ENCODE data around the gene GNS.
"Not testable (repeated sequence)": the region's sequence is repeated elsewhere in the genome, so short reads cannot be mapped to it uniquely, and the experiment has no call there.

GNS gene

DNA sequence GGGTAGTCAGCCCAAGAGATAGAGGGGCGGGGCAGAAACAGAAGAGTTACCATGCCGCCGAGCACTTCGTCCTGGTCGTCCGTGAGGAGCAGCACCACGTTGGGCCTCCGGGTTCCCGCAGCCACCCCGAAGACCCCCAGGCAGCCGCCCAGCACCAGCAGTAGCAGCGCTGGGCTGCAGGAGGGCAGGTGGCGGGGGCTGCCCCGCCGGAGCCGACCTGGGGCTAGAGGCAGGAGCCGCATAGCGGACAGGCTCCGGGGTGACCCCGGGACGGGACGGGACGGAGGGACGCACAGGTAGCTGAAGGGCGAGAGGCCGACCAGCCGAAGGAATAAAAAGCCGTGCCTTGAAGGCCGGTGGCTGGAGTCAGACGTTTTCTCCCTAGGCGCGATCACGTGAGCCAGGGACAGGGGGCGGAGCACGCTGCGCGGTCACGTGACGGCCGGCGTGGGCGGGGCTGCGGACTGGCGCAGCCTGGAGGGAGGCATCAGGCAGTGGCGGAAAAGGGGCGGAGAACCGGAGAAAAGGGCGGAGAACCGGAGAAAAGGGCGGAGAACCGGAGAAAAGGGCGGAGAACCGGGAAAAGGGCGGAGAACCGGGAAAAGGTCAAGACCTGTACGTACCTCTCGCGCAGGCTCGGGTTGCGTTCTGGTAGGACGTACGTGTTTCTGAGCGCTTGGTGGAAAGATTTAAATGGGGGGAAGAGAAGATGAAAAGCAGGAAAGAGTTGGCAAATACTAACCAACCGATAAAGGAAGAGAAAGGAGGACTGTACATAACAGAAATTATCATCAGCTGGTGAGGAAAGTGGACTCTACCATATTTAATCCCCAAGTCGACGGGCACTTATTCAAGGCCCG lies at the start of gene GNS:
Gene GNS (minus strand): TSS at position 372 of the 860 bp plus-strand sequence. CDS start 130 bp downstream, at position 242.
- Histone ChIP-seq H3K4me1 (ENCODE audit: insufficient read depth, low read length) (no peaks in the 10 kb centered on the region), H3K36me3 (ENCODE audit: insufficient read depth, low read length) (no peaks in the 10 kb centered on the region), H3K9ac (ENCODE audit: low read depth, low read length) (peak within 1 kb of the TSS; percentile 96)

DNA sequence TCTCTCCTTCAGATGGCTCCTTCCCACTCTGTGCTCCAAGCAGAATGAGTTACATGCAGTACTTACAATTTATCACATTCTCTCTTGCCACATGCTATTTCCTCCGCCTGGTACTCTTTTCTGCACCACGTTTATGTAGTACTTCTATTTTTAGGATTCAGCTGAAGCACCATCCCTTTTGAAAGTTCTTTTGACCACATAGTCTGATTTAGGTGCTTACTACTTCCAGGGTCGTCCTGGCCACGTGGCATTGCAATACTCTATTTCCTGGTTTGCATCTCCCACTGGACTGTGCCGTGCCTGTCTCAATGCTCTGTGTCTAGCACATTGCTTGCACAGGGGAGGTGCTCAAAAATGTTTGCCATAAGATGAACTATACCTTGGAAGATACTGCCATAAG lies 48.9 kb upstream of the GNS start:
- Histone ChIP-seq H3K36me3 (ENCODE audit: insufficient read depth, low read length) (no peaks in the 10 kb centered on the region), H3K4me1 (ENCODE audit: insufficient read depth, low read length) (no peaks in the 10 kb centered on the region), H3K9me3 (ENCODE audit: control insufficient read depth, insufficient read depth, low read length) (no peaks in the 10 kb centered on the region), H3K9ac (ENCODE audit: low read depth, low read length) (no peak overlapping the region)

More for the DNA sequence above, at the start of gene GNS:
- H3K9me3 ChIP-seq (ENCODE audit: control insufficient read depth, insufficient read depth, low read length) = no peaks in the 10 kb centered on the region

DNA sequence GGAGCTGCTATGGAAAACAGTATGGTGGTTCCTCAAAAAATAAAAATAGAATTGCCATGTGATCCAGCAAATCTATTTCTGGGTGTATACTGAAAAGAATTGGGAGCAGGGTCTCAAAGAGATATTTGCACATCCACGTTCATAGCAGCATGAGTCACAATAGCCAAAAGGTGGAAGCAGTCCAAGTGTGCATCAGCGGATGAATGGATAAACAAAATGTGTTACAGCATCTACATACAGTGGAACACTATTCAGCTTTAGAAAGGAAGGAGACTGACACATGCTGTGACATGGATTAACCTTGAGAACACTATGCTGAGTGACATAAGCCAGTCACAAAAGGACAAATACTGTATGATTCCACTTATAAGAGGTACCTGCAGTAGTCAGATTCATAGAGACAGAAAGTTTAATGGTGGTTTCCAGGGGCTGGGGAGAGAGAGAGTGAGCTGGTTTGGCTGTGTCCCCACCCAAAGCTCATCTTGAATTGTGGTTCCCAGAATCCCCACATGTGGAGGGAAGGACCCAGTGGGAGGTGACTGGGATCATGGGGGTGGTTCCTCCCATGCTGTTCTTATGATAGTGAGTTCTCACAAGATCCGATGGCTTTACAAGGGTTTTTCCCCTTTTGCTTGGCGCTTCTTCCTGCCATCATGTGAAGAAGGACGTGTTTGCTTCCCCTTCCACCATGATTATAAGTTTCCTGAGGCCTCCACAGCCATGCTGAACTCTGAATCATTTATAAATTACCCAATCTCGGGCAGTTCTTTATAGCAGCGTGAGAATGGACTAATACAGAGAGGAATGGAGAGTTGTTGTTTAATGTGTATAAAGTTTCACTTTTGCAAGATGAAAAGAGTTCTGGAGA lies 47.6 kb upstream of the GNS start:
- no peak overlapping the region for H3K9ac ChIP-seq (ENCODE audit: low read depth, low read length)

DNA sequence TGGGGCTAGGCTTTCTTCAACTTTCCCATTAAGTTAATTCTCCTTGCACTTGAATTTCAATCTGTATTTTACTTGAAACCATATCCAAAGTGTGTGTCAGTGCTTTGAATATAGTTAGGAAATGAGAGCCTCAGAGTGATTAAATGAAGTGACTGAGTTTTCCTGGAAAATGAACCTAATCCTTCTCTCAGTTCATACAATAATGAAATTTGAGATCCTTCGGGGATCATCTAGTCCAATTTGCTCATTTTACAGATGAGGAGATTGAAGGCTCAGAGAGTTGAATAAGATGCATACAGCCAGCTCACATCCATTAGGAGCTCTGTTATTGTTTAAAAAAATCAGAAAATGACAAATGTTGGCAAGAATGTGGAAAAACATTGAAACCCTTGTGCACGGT lies 47.0 kb upstream of the GNS start:
- no peaks in the 10 kb centered on the region for H3K36me3 ChIP-seq (ENCODE audit: insufficient read depth, low read length)
- H3K9me3 ChIP-seq (ENCODE audit: control insufficient read depth, insufficient read depth, low read length) = no peaks in the 10 kb centered on the region
- H3K4me1 ChIP-seq (ENCODE audit: insufficient read depth, low read length) = no peaks in the 10 kb centered on the region
- H3K9ac ChIP-seq (ENCODE audit: low read depth, low read length) = no peak overlapping the region

More for the DNA sequence above, 47.6 kb upstream of the GNS start:
- Histone ChIP-seq H3K9me3 (ENCODE audit: control insufficient read depth, insufficient read depth, low read length) (no peaks in the 10 kb centered on the region), H3K4me1 (ENCODE audit: insufficient read depth, low read length) (no peaks in the 10 kb centered on the region), H3K36me3 (ENCODE audit: insufficient read depth, low read length) (no peaks in the 10 kb centered on the region)

DNA sequence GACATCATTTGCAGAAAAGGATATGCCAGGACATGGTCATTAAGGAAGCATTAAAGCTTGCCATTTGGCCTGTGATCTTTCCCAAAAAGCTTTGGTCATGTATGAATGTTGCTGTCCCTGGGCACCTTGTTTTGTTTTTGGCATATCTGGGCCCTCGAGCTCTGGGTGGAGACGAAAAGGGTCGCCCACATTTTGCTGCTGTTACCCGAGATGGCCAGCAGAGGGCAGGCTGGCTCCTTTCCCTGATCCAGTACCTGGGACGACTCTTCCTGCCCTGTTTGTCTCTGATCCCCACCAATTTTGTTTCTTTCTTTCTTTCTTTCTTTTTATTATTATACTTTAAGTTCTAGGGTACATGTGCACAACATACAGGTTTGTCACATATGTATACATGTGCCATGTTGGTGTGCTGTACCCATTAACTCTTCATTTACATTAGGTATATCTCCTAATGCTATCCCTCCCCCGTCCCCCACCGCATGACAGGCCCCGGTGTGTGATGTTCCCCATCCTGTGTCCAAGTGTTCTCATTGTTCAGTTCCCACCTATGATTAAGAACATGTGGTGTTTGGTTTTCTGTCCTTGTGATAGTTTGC lies 43.1 kb upstream of the GNS start:
- not testable (repeated sequence) for H3K36me3 ChIP-seq (ENCODE audit: insufficient read depth, low read length); H3K9ac ChIP-seq (ENCODE audit: low read depth, low read length); H3K4me1 ChIP-seq (ENCODE audit: insufficient read depth, low read length); H3K9me3 ChIP-seq (ENCODE audit: control insufficient read depth, insufficient read depth, low read length)

DNA sequence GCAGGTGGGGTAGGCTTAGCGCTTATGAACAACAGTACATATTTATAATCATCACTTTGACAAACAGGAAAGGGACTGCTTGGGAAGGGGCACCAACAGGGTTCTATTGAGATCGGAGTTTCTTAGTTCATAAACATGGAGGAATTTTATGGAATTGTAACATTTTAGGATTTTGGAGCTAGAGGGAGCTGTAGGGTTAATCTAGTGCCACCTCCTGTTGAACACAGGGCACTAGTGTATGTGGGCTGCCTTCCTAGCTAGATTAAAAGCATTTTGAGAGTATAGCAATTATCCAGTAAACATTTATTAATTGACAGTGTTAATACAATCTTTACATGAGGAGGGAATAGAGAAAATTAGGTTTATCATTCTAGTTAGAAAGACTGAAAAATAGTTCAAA lies 42.2 kb upstream of the GNS start:
- no peak overlapping the region for H3K9ac ChIP-seq (ENCODE audit: low read depth, low read length)
- no peaks in the 10 kb centered on the region for H3K4me1 ChIP-seq (ENCODE audit: insufficient read depth, low read length)
- H3K36me3 ChIP-seq (ENCODE audit: insufficient read depth, low read length) = no peaks in the 10 kb centered on the region
- H3K9me3 ChIP-seq (ENCODE audit: control insufficient read depth, insufficient read depth, low read length) = no peaks in the 10 kb centered on the region

DNA sequence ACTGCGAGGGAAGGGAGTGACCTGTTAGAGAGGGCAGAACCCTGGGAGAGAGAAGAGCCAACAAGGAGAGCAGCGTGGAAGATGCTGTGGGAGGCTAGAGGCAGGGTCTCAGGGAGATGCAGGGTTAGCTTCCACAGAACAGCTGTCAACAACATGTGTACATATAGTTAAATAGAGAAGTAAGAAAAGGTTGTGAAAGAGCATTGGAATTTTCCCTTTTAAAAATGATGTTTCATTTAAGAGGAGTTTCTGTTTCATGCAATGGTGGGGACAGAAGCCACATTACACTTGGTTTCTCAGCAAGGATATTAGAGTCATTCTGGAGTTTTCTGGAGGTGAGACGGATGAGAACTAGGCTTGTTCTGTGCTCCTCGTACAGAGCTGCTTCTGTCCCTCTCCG lies 41.4 kb upstream of the GNS start:
- H3K9me3 ChIP-seq (ENCODE audit: control insufficient read depth, insufficient read depth, low read length) = no peaks in the 10 kb centered on the region
- no peaks in the 10 kb centered on the region for H3K4me1 ChIP-seq (ENCODE audit: insufficient read depth, low read length)
- no peaks in the 10 kb centered on the region for H3K36me3 ChIP-seq (ENCODE audit: insufficient read depth, low read length)
- H3K9ac ChIP-seq (ENCODE audit: low read depth, low read length) = no peak overlapping the region

DNA sequence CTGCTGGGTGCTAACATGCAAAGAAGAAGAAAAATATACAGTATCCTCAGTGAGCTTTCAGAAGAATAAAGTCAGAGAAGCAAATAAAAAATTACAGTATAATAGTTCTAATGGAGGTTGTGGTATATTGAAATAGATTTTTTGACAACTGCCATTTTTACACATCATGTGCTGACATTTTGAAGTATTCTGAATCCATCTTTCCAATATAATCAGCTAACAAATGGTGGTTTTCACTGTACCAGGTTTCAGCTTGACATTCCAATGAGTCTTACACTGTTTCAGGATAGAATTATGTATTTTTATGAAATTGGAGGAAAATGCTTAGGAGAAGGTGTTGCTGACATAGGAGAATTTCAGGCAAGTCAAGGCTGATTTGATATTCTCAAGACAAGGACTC lies 39.0 kb upstream of the GNS start:
- H3K9ac ChIP-seq (ENCODE audit: low read depth, low read length) = no peak overlapping the region
- H3K36me3 ChIP-seq (ENCODE audit: insufficient read depth, low read length) = no peaks in the 10 kb centered on the region
- H3K4me1 ChIP-seq (ENCODE audit: insufficient read depth, low read length) = no peaks in the 10 kb centered on the region
- H3K9me3 ChIP-seq (ENCODE audit: control insufficient read depth, insufficient read depth, low read length) = no peaks in the 10 kb centered on the region

DNA sequence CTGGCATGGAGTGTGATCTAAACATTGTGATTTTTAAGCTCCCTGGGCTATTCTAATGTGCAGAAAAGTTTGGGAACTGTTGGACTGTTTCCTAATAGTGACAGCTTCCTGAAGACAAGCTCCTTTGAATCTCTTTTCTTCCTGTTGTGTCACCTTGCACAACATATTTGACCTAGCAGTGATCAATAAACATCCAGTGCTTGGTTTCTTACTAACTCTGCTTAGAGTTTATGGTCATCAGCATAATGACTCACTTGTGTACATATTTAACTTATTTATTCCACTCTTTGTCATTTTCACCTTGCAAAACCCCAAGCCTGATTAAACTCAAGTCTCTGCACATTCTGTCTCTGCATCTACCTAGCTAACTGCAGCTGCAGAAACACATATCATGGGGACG lies 38.0 kb upstream of the GNS start:
- no peak overlapping the region for H3K9ac ChIP-seq (ENCODE audit: low read depth, low read length)
- H3K36me3 ChIP-seq (ENCODE audit: insufficient read depth, low read length) = no peaks in the 10 kb centered on the region
- no peaks in the 10 kb centered on the region for H3K4me1 ChIP-seq (ENCODE audit: insufficient read depth, low read length)
- H3K9me3 ChIP-seq (ENCODE audit: control insufficient read depth, insufficient read depth, low read length) = no peaks in the 10 kb centered on the region

DNA sequence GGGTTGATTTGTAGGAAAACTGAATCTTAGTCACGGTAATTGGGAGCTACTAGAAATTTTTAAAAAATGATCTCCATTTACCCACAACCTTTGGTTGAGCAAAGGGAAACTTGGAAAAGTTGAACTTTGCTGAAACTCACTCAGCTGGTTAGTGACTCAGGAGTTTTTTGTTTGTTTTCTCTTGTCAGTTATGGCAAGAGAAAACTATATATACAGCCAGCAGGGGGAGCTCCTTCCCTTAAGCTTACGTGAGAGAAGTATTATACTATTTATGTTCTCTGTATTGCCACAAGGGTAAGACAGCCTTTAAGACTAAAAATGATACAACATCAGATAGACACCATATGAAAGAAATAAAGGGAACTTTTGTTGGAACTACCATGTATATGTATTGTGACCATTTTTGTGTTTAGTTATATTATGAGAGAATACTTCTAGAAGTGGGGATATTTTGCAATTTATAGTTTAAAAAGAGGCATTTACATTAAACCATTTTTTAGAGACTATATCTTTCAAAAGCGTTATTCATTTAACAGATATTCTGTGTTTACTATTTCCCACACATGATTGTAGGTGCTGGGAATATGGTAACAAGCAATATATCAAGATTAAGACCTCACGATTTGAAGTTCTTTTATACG lies 37.1 kb upstream of the GNS start:
- H3K36me3 ChIP-seq (ENCODE audit: insufficient read depth, low read length) = no peaks in the 10 kb centered on the region
- H3K9me3 ChIP-seq (ENCODE audit: control insufficient read depth, insufficient read depth, low read length) = no peaks in the 10 kb centered on the region
- no peak overlapping the region for H3K9ac ChIP-seq (ENCODE audit: low read depth, low read length)
- H3K4me1 ChIP-seq (ENCODE audit: insufficient read depth, low read length) = no peaks in the 10 kb centered on the region

DNA sequence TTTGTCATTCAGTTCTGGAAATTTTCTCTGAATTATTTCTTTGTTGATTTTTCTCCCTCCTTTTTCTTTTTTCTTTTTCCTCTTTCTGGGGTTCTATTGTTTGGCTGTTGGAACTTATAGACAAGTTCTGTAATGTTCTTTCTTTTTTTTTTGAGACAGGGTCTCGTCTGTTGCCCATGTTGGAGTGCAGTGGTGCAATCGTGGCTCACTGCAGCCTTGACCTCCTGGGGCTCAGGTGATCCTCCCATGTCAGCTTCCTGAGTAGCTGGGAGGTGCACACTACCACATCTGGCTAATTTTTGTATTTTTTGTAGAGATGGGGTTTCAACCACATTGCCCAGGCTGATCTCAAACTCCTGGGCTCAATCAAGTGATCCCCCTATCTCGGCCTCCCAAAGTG lies 35.1 kb upstream of the GNS start:
- Histone ChIP-seq H3K4me1 (ENCODE audit: insufficient read depth, low read length) (no peaks in the 10 kb centered on the region), H3K9ac (ENCODE audit: low read depth, low read length) (no peak overlapping the region), H3K36me3 (ENCODE audit: insufficient read depth, low read length) (no peaks in the 10 kb centered on the region), H3K9me3 (ENCODE audit: control insufficient read depth, insufficient read depth, low read length) (no peaks in the 10 kb centered on the region)

DNA sequence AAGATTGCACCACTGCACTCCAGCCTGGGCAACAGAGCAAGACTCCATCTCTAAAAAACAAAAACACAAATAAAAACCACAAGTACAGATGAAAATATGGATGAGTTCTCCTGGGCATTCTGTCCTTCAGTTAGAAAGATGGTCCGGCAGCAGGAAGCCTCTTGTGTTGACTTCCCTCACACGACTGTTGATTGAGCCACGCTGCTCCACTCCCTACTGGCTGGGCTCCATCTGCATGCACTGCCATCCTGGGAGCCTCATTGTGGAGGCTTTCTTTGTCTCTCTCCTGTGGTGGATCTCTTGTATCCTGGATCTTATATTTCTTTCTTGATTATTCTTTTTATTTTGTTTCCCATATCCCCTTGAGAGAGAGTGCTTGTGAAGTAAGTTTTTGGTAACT lies 34.4 kb upstream of the GNS start:
- H3K4me1 ChIP-seq (ENCODE audit: insufficient read depth, low read length) = no peaks in the 10 kb centered on the region
- H3K36me3 ChIP-seq (ENCODE audit: insufficient read depth, low read length) = no peaks in the 10 kb centered on the region
- no peak overlapping the region for H3K9ac ChIP-seq (ENCODE audit: low read depth, low read length)
- H3K9me3 ChIP-seq (ENCODE audit: control insufficient read depth, insufficient read depth, low read length) = no peaks in the 10 kb centered on the region

DNA sequence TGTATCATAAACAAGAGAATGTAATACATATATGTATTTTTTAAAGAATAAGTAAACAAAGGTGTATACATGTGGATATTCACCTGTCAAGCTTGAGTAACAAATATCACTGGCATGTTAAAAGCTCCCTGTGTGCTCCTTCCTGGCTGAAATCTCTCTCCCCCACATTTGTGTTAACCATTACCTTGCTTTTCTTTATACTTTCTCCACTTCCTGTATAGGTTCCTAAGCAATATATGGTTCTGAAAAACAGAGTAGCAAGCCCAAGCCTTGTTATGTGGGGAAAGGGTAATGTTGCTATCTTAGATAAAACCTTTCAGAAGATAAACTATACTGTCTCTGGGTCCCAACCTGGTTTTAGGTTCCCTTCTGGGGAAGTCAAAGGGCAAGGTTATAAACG lies 32.9 kb upstream of the GNS start:
- H3K9ac ChIP-seq (ENCODE audit: low read depth, low read length) = no peak overlapping the region
- H3K9me3 ChIP-seq (ENCODE audit: control insufficient read depth, insufficient read depth, low read length) = no peaks in the 10 kb centered on the region
- H3K36me3 ChIP-seq (ENCODE audit: insufficient read depth, low read length) = no peaks in the 10 kb centered on the region
- no peaks in the 10 kb centered on the region for H3K4me1 ChIP-seq (ENCODE audit: insufficient read depth, low read length)

DNA sequence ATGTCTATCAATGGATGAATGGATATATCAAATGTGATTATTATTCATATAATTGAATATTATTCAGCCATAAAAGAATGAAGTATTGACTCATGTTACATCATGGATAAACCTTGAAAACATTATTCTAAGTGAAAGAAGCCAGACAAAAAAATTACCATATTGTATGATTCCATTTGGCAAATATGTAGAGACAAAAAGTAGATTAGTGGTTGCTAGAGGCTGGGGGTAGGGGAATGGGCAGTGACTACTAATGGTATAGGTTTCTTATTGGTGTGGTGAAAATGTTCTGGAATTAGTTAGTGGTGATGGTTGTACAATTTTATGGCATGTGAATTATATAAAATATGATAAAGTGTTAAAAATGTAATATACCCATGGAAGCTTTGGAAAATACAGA lies 31.8 kb upstream of the GNS start:
- H3K9me3 ChIP-seq (ENCODE audit: control insufficient read depth, insufficient read depth, low read length) = no peaks in the 10 kb centered on the region
- H3K9ac ChIP-seq (ENCODE audit: low read depth, low read length) = no peak overlapping the region
- no peaks in the 10 kb centered on the region for H3K36me3 ChIP-seq (ENCODE audit: insufficient read depth, low read length)
- H3K4me1 ChIP-seq (ENCODE audit: insufficient read depth, low read length) = no peaks in the 10 kb centered on the region
